Stimulated activated CD8-positive, alpha-beta memory T cell treated with anti-CD3 and anti-CD28 coated beads, Interleukin-4, amount 100 ng/mL, for 4 hours (primary cell): Measurements from ENCODE around the gene ACOXL.

Experiments
- DNase-seq, 2 donors: peaks; one replicate each; pipeline ENCODE4 v3.0.0-alpha.2; 2020; ENCODE audit warnings: low read depth in 2 of 2, low spot score in 1 of 2

ACOXL gene

GRCh38 chr2:110791435-110791834, 59.1 kb downstream of the ACOXL start:
- DNase-seq, result no peak

- DNase-seq, result no peak
Measured at GRCh38 chr2:110793034-110793433, 60.7 kb downstream of the ACOXL start.

GRCh38 chr2:110794390-110794789, 62.0 kb downstream of the ACOXL start:
- no peak for DNase-seq

- no peak for DNase-seq
Measured at GRCh38 chr2:110794951-110795350, 62.6 kb downstream of the ACOXL start.

- no peak for DNase-seq
Measured at GRCh38 chr2:110796716-110797301, 64.4 kb downstream of the ACOXL start.

GRCh38 chr2:110799376-110799775, 67.0 kb downstream of the ACOXL start:
- DNase-seq, result no peak

GRCh38 chr2:110800611-110801402, 68.4 kb downstream of the ACOXL start:
- DNase-seq, result no peak

- DNase-seq, result no peak
Measured at GRCh38 chr2:110802208-110802932, 70.0 kb downstream of the ACOXL start.

- no peak for DNase-seq
Measured at GRCh38 chr2:110804433-110804832, 72.1 kb downstream of the ACOXL start.

GRCh38 chr2:110804915-110805314, 72.5 kb downstream of the ACOXL start:
- peak; percentile 6 to 28 for DNase-seq

- DNase-seq, result no peak
Measured at GRCh38 chr2:110805894-110806452, 73.6 kb downstream of the ACOXL start.

GRCh38 chr2:110807522-110807921, 75.1 kb downstream of the ACOXL start:
- no peak for DNase-seq

GRCh38 chr2:110810404-110810803, 78.0 kb downstream of the ACOXL start:
- DNase-seq, result no peak

- no peak for DNase-seq
Measured at GRCh38 chr2:110812726-110813645, 80.6 kb downstream of the ACOXL start.

GRCh38 chr2:110813896-110814295, 81.5 kb downstream of the ACOXL start:
- no peak for DNase-seq

GRCh38 chr2:110815938-110816337, 83.6 kb downstream of the ACOXL start:
- DNase-seq, result no peak

- DNase-seq, result no peak
Measured at GRCh38 chr2:110816404-110817365, 84.3 kb downstream of the ACOXL start.

GRCh38 chr2:110818767-110819481, 86.6 kb downstream of the ACOXL start:
- no peak for DNase-seq

GRCh38 chr2:110819711-110820110, 87.3 kb downstream of the ACOXL start:
- DNase-seq, result no peak
